H9 (cell line): Measurements from ENCODE around the gene MYO7B. TPM values are rescaled to one million over a fixed set of nuclear protein-coding genes. Genes with fewer than 3 reads are reported as not detected.

Experiments used
- DNase-seq: peaks from one replicate; pipeline ENCODE4 v3.0.0-alpha.2; 2017
- H2AFZ ChIP-seq: one replicate; pipeline ENCODE4 v1.6.1; 2013; ENCODE audit warnings: mild to moderate bottlenecking, low read length, control low read depth, moderate library complexity
- H2AK5ac ChIP-seq: 2 replicates; pipeline ENCODE4 v1.6.1; 2013; ENCODE audit warnings: low read length, control low read depth, mixed read lengths; ENCODE audit not compliant: insufficient read length
- H2BK120ac ChIP-seq: one replicate; pipeline ENCODE4 v1.6.1; 2013; ENCODE audit warnings: low read depth, mild to moderate bottlenecking, low read length, control low read depth, inconsistent platforms; ENCODE audit not compliant: poor library complexity, severe bottlenecking
- H2BK12ac ChIP-seq: 2 replicates; pipeline ENCODE4 v1.6.1; 2013; ENCODE audit warnings: low read length, control low read depth, mixed read lengths, low read depth; ENCODE audit not compliant: insufficient read length
- H2BK15ac ChIP-seq: 2 replicates; pipeline ENCODE4 v1.6.1; 2013; ENCODE audit warnings: low read depth, low read length, control low read depth
- H2BK20ac ChIP-seq: one replicate; pipeline ENCODE4 v1.6.1; 2013; ENCODE audit warnings: low read depth, mild to moderate bottlenecking, low read length, control low read depth, inconsistent platforms; ENCODE audit not compliant: poor library complexity, severe bottlenecking
- H2BK5ac ChIP-seq: 2 replicates; pipeline ENCODE4 v1.6.1; 2013; ENCODE audit warnings: low read length, control low read depth, mixed read lengths; ENCODE audit not compliant: insufficient read length
- H3K14ac ChIP-seq: 2 replicates; pipeline ENCODE4 v1.6.1; 2013; ENCODE audit warnings: low read length, control low read depth; ENCODE audit not compliant: insufficient read depth
- H3K18ac ChIP-seq: 2 replicates; pipeline ENCODE4 v1.6.1; 2013; ENCODE audit warnings: low read depth, mild to moderate bottlenecking, mixed read lengths, low read length, control low read depth; ENCODE audit not compliant: insufficient read length
- H3K23ac ChIP-seq: 2 replicates; pipeline ENCODE4 v1.6.1; 2013; ENCODE audit warnings: low read length, control low read depth, mixed read lengths, low read depth; ENCODE audit not compliant: insufficient read length
- H3K23me2 ChIP-seq: 2 replicates; pipeline ENCODE4 v1.6.1; 2013; ENCODE audit warnings: low read depth, mild to moderate bottlenecking, mixed read lengths, low read length, control low read depth; ENCODE audit not compliant: insufficient read length, poor library complexity, severe bottlenecking
- H3K27ac ChIP-seq: 2 replicates; pipeline ENCODE4 v1.5.1; 2013; ENCODE audit warnings: low read length, control low read depth, mixed read lengths, low read depth; ENCODE audit not compliant: insufficient read length
- H3K27me3 ChIP-seq: 2 replicates; pipeline ENCODE4 v1.6.1; 2013; ENCODE audit warnings: low read length, control low read depth, inconsistent platforms; ENCODE audit not compliant: insufficient read depth
- H3K4ac ChIP-seq: 2 replicates; pipeline ENCODE4 v1.6.1; 2013; ENCODE audit warnings: low read depth, mild to moderate bottlenecking, control low read depth, inconsistent platforms, low read length, moderate library complexity
- H3K4me1 ChIP-seq: 2 replicates; pipeline ENCODE4 v1.6.1; 2013; ENCODE audit warnings: low read length, control low read depth, inconsistent platforms; ENCODE audit not compliant: insufficient read depth
- H3K4me2 ChIP-seq: 2 replicates; pipeline ENCODE4 v1.6.1; 2013; ENCODE audit warnings: low read length, control low read depth, mixed read lengths; ENCODE audit not compliant: insufficient read length, insufficient read depth
- H3K56ac ChIP-seq: 2 replicates; pipeline ENCODE4 v1.6.1; 2013; ENCODE audit warnings: low read depth, mild to moderate bottlenecking, mixed read lengths, low read length, control low read depth; ENCODE audit not compliant: insufficient read length
- H3K79me1 ChIP-seq: 2 replicates; pipeline ENCODE4 v1.6.1; 2013; ENCODE audit warnings: low read depth, mild to moderate bottlenecking, moderate library complexity, low read length, control low read depth, inconsistent platforms; ENCODE audit not compliant: insufficient read depth, poor library complexity, severe bottlenecking
- H3K79me2 ChIP-seq: 2 replicates; pipeline ENCODE4 v1.6.1; 2013; ENCODE audit warnings: low read length, control low read depth, inconsistent platforms; ENCODE audit not compliant: insufficient read depth
- H3K9ac ChIP-seq: 2 replicates; pipeline ENCODE4 v1.6.1; 2013; ENCODE audit warnings: low read length, control low read depth, mixed read lengths; ENCODE audit not compliant: insufficient read length; ENCODE audit errors: extremely low read depth
- H3K9me3 ChIP-seq: one replicate; pipeline ENCODE4 v1.6.1; 2013; ENCODE audit warnings: low read depth, low read length, inconsistent platforms; ENCODE audit not compliant: control insufficient read depth
- H3T11ph ChIP-seq: one replicate; pipeline ENCODE4 v1.6.1; 2013; ENCODE audit warnings: mild to moderate bottlenecking, low read length, control low read depth, inconsistent platforms
- H4K20me1 ChIP-seq: one replicate; pipeline ENCODE4 v1.6.1; 2013; ENCODE audit not compliant: control insufficient read depth, insufficient read length, insufficient read depth
- H4K5ac ChIP-seq: 2 replicates; pipeline ENCODE4 v1.6.1; 2013; ENCODE audit warnings: low read depth, mild to moderate bottlenecking, mixed read lengths, low read length, control low read depth; ENCODE audit not compliant: insufficient read length
- H4K8ac ChIP-seq: replicated peaks from 2 replicates; pipeline ENCODE4 v1.6.1; 2013; ENCODE audit warnings: low read length, control low read depth, mixed read lengths, low read depth; ENCODE audit not compliant: insufficient read length
- H4K91ac ChIP-seq: 2 replicates; pipeline ENCODE4 v1.6.1; 2013; ENCODE audit warnings: low read depth, mild to moderate bottlenecking, moderate library complexity, mixed read lengths, low read length, control low read depth; ENCODE audit not compliant: insufficient read length
- H3K27ac Mint-ChIP-seq, 3 experiments: 2 replicates in 2 of 3; 3 replicates in 1 of 3; pipeline ENCODE4 v1.8.0; 2020 to 2021; ENCODE audit warnings: mixed read lengths in 3 of 3, mild to moderate bottlenecking in 1 of 3, moderate library complexity in 1 of 3
- H3K27me3 Mint-ChIP-seq: 2 replicates; pipeline ENCODE4 v1.8.0; 2021; ENCODE audit warnings: low read depth, mild to moderate bottlenecking, moderate library complexity, mixed read lengths
- H3K36me3 Mint-ChIP-seq, 3 experiments: 2 replicates in 2 of 3; 3 replicates in 1 of 3; pipeline ENCODE4 v1.8.0; 2020 to 2021; ENCODE audit warnings: low read depth in 3 of 3, mixed read lengths in 3 of 3; ENCODE audit not compliant: insufficient read depth in 1 of 3
- H3K4me1 Mint-ChIP-seq, 2 experiments: 2 replicates each; pipeline ENCODE4 v1.8.0; 2020; ENCODE audit warnings: mixed read lengths in 2 of 2
- H3K4me3 Mint-ChIP-seq, 2 experiments: 2 replicates in 1 of 2; 3 replicates in 1 of 2; pipeline ENCODE4 v1.8.0; 2020 to 2021; ENCODE audit warnings: mild to moderate bottlenecking in 2 of 2, mixed read lengths in 2 of 2, moderate library complexity in 1 of 2
- H3K9me3 Mint-ChIP-seq, 2 experiments: 2 replicates in 1 of 2; 3 replicates in 1 of 2; pipeline ENCODE4 v1.8.0; 2020; ENCODE audit warnings: mild to moderate bottlenecking in 2 of 2, mixed read lengths in 2 of 2, moderate library complexity in 1 of 2
- WGBS: extraction: QIAGEN DNeasy Blood & Tissue Kit; methylation state at CpG from one replicate; pipeline ENCODE4 v1.1.7; 2013; ENCODE audit warnings: missing lambda C conversion rate, low lambda C conversion rate, mixed read lengths; ENCODE audit not compliant: insufficient read length; ENCODE audit errors: extremely low coverage; 5-methylcytosine and 5-hydroxymethylcytosine counted together
- total RNA-seq: library from RNA; stranded (reverse); gene quantifications from 2 replicates; pipeline ENCODE4 v1.2.1, GENCODE V29; 2021
- TF ChIP-seq, protein P1 (sequence below): fragments of 200-600 bp; sonication (generic); conservative IDR thresholded peaks from 3 replicates; pipeline ENCODE4 v1.8.0; 2021; ENCODE audit warnings: antibody characterized with exemption, mild to moderate bottlenecking

MYO7B gene
- total RNA-seq, 1 experiment from 2014 or later, result not detected

GRCh38 chr2:127614246-127614645 is 78.8 kb downstream of the MYO7B start:
- Mint-ChIP-seq H3K27me3 (peaks cover 9% of the 10 kb centered on the region), H3K4me1 (no peaks in the 10 kb centered on the region), H3K36me3 (no peaks in the 10 kb centered on the region; a peak in 1 of 7 replicates), H3K9me3 (peaks cover 6 to 10% of the 10 kb centered on the region in 2 experiments; a peak in 4 of 5 replicates), H3K4me3 (no peak overlapping the region), H3K27ac (no peak overlapping the region)
- Histone ChIP-seq H3K27ac (no peak overlapping the region), H2BK5ac (no peak overlapping the region), H3K27me3 (no peaks in the 10 kb centered on the region), H2AK5ac (no peak overlapping the region), H3K23ac (no peak overlapping the region), H3K9me3 (peaks cover 5% of the 10 kb centered on the region), H4K91ac (no peak overlapping the region), H3K4me2 (no peak overlapping the region), H3K9ac (no peak overlapping the region), H2BK12ac (no peak overlapping the region), H3K79me1 (no peaks in the 10 kb centered on the region), H3K18ac (no peak overlapping the region), H3T11ph (no peak overlapping the region), H4K8ac (no peak overlapping the region), H3K23me2 (no peaks in the 10 kb centered on the region), H2AFZ (no peak overlapping the region), H3K4me1 (no peaks in the 10 kb centered on the region), H4K5ac (no peak overlapping the region), H2BK15ac (no peak overlapping the region), H4K20me1 (no peaks in the 10 kb centered on the region), H3K56ac (no peak overlapping the region), H3K79me2 (no peaks in the 10 kb centered on the region), H2BK120ac (no peak overlapping the region), H3K4ac (no peak overlapping the region), H3K14ac (no peak overlapping the region), H2BK20ac (no peak overlapping the region)
- TF ChIP-seq, protein P1, sequence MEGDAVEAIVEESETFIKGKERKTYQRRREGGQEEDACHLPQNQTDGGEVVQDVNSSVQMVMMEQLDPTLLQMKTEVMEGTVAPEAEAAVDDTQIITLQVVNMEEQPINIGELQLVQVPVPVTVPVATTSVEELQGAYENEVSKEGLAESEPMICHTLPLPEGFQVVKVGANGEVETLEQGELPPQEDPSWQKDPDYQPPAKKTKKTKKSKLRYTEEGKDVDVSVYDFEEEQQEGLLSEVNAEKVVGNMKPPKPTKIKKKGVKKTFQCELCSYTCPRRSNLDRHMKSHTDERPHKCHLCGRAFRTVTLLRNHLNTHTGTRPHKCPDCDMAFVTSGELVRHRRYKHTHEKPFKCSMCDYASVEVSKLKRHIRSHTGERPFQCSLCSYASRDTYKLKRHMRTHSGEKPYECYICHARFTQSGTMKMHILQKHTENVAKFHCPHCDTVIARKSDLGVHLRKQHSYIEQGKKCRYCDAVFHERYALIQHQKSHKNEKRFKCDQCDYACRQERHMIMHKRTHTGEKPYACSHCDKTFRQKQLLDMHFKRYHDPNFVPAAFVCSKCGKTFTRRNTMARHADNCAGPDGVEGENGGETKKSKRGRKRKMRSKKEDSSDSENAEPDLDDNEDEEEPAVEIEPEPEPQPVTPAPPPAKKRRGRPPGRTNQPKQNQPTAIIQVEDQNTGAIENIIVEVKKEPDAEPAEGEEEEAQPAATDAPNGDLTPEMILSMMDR, result no peak
- no peak for DNase-seq
- WGBS, result no CpG with 5 or more reads among the region's 2 CpGs
